ENCODE data around the gene FAM187B.

The FAM187B gene

GRCh38 chr19:35217649-35217990 lies 10.9 kb downstream of the FAM187B start:
- peaks cover 14% of the 10 kb centered on the region for H3K9me3 ChIP-seq (ENCODE audit: control insufficient read depth, low read length)
- H3K36me3 ChIP-seq (ENCODE audit: control insufficient read depth, insufficient read depth, low read length), result no peaks in the 10 kb centered on the region

GRCh38 chr19:35216833-35217648 lies 11.5 kb downstream of the FAM187B start:
- peaks cover 10% of the 10 kb centered on the region for H3K9me3 ChIP-seq (ENCODE audit: control insufficient read depth, low read length)
- 64% methylated on average over 3 of the region's 3 CpGs; no CpG with 5 or more reads in 1 of the 2 experiments for WGBS, 2 experiments (ENCODE audit: insufficient coverage in 2 of 2)
- no peaks in the 10 kb centered on the region for H3K4me1 ChIP-seq (ENCODE audit: control insufficient read depth, insufficient read depth, low read length, poor library complexity, severe bottlenecking)
- no peak overlapping the region for H3K4me3 ChIP-seq (ENCODE audit: extremely low read depth, insufficient read depth, low read length, poor library complexity, severe bottlenecking)
- H3K36me3 ChIP-seq (ENCODE audit: control insufficient read depth, insufficient read depth, low read length), result no peaks in the 10 kb centered on the region
- no peak overlapping the region for H3K27ac ChIP-seq (ENCODE audit: low read depth, low read length, severe bottlenecking)

More at GRCh38 chr19:35217649-35217990, 10.9 kb downstream of the FAM187B start:
- Histone ChIP-seq H3K4me3 (ENCODE audit: extremely low read depth, insufficient read depth, low read length, poor library complexity, severe bottlenecking) (no peak overlapping the region), H3K4me1 (ENCODE audit: control insufficient read depth, insufficient read depth, low read length, poor library complexity, severe bottlenecking) (no peaks in the 10 kb centered on the region), H3K27ac (ENCODE audit: low read depth, low read length, severe bottlenecking) (no peak overlapping the region)

GRCh38 chr19:35216016-35216832 lies 12.3 kb downstream of the FAM187B start:
- Histone ChIP-seq H3K36me3 (ENCODE audit: control insufficient read depth, insufficient read depth, low read length) (no peaks in the 10 kb centered on the region), H3K9me3 (ENCODE audit: control insufficient read depth, low read length) (peaks cover 10% of the 10 kb centered on the region), H3K27ac (ENCODE audit: low read depth, low read length, severe bottlenecking) (no peak overlapping the region), H3K4me1 (ENCODE audit: control insufficient read depth, insufficient read depth, low read length, poor library complexity, severe bottlenecking) (no peaks in the 10 kb centered on the region), H3K4me3 (ENCODE audit: extremely low read depth, insufficient read depth, low read length, poor library complexity, severe bottlenecking) (no peak overlapping the region)
- WGBS, 2 experiments (ENCODE audit: insufficient coverage in 2 of 2), result 81 to 86% methylated on average over 3 to 5 of the region's 8 CpGs

DNA sequence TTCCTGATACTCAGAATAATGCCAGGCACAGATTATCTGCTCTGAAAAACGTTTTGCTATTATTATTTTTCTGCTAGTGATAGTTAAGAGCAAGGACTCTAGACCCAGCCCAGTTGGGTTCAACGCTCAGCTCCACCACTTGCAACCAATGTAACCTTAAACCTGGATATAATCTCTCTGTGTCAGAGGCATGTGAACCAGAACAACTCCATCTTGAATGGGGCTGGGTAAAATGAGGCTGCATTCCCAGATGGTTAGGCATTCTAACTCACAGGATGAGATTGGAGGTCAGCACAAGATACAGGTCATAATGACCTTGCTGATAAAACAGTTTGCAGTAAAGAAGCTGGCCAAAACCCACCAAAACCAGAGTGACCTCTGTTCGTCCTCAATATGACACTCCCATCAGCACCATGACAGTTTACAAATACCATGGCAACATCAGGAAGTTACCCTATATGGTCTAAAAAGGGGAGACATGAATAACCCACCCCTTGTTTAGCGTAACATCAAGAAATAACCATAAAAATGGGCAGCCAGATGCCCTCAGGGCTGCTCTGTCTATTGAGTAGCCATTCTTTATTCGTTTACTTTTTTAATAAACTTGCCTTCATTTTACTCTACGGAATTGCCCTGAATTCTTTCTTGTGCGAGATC lies 13.6 kb downstream of the FAM187B start:
- no peak overlapping the region for H3K4me3 ChIP-seq (ENCODE audit: extremely low read depth, insufficient read depth, low read length, poor library complexity, severe bottlenecking)
- 77 to 81% methylated on average over 2 to 5 of the region's 7 CpGs for WGBS, 2 experiments (ENCODE audit: insufficient coverage in 2 of 2)
- peaks cover 9% of the 10 kb centered on the region for H3K9me3 ChIP-seq (ENCODE audit: control insufficient read depth, low read length)

DNA sequence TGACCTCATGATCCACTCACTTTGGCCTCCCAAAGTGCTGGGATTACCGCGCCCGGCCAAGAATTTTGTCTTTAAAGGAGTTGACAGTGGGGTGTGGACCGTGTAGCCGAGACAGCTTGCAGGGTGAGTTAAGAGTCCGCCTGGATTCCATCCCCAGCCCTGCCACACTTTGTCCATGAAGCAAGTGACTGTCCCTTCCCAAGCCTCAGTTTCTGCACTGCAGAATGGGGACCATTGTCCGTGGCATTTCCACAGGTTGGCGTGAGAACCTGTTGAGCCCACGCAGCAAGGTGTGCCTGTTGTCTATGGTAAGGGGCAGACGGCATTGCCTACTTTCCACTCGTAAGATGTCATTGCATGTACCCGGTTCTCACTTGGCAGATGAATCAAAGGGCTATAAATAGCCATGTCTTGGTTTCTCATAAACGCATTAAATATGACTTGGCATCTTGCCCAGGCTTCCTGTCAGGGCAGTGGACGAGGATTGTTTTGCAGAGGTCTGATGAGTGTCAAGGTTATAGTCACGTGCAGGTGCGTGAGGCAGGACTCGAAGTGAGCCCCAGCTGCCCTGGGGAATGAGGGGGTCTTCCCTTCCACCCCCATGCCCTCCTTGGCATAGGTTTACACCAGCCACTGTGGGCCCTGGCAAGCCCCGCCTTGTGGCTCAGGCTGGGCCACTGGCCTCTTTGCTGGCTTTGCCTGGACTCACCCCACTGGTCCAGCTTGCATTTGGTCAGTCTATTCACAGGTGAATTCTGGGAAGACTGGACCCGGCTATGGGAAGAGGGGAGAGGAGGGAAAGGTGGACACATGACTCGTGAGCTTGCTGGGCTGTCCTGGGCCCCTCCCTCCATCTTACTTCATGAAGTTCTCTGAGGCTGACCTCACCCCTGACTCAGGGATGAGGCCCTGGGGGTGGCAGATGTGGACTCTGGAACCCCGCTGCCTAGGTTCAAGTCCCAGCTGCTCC lies 14.6 kb downstream of the FAM187B start:
- no peak overlapping the region for H3K4me3 ChIP-seq (ENCODE audit: extremely low read depth, insufficient read depth, low read length, poor library complexity, severe bottlenecking)
- H3K36me3 ChIP-seq (ENCODE audit: control insufficient read depth, insufficient read depth, low read length), result no peaks in the 10 kb centered on the region
- 93 to 96% methylated on average over 14 to 16 of the region's 21 CpGs for WGBS, 2 experiments (ENCODE audit: insufficient coverage in 2 of 2)
- no peaks in the 10 kb centered on the region for H3K9me3 ChIP-seq (ENCODE audit: control insufficient read depth, low read length)
- no peak overlapping the region for H3K27ac ChIP-seq (ENCODE audit: low read depth, low read length, severe bottlenecking)
- H3K4me1 ChIP-seq (ENCODE audit: control insufficient read depth, insufficient read depth, low read length, poor library complexity, severe bottlenecking), result no peaks in the 10 kb centered on the region

More for the DNA sequence above, 13.6 kb downstream of the FAM187B start:
- Histone ChIP-seq H3K36me3 (ENCODE audit: control insufficient read depth, insufficient read depth, low read length) (no peaks in the 10 kb centered on the region), H3K4me1 (ENCODE audit: control insufficient read depth, insufficient read depth, low read length, poor library complexity, severe bottlenecking) (no peaks in the 10 kb centered on the region), H3K27ac (ENCODE audit: low read depth, low read length, severe bottlenecking) (no peak overlapping the region)

DNA sequence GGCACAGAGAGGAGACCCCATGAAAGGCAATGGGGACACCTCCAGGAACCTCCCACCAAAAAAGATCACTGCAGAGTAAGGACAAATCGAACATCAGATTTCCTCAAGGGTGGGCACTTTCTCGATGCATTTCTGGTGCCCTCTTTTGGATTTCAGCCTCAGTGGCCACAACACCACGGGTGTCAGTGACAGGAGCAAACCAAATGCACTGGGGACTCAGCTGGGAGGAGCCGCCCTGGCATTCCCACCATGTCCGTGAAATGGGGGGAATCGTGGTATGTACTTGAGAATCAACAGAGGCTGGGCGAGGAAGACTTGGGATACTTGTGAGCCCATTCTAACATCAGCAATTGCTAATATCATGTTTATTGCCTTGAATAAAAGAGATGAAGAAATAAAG lies 16.3 kb downstream of the FAM187B start:
- 62 to 69% methylated on average over 6 to 7 of the region's 7 CpGs for WGBS, 2 experiments (ENCODE audit: insufficient coverage in 2 of 2)
- H3K9me3 ChIP-seq (ENCODE audit: control insufficient read depth, low read length), result no peaks in the 10 kb centered on the region
- no peak overlapping the region for H3K4me3 ChIP-seq (ENCODE audit: extremely low read depth, insufficient read depth, low read length, poor library complexity, severe bottlenecking)
- H3K27ac ChIP-seq (ENCODE audit: low read depth, low read length, severe bottlenecking), result no peak overlapping the region
- no peaks in the 10 kb centered on the region for H3K36me3 ChIP-seq (ENCODE audit: control insufficient read depth, insufficient read depth, low read length)
- H3K4me1 ChIP-seq (ENCODE audit: control insufficient read depth, insufficient read depth, low read length, poor library complexity, severe bottlenecking), result no peaks in the 10 kb centered on the region

- Histone ChIP-seq H3K36me3 (ENCODE audit: control insufficient read depth, insufficient read depth, low read length) (no peaks in the 10 kb centered on the region), H3K9me3 (ENCODE audit: control insufficient read depth, low read length) (no peaks in the 10 kb centered on the region), H3K27ac (ENCODE audit: low read depth, low read length, severe bottlenecking) (no peak overlapping the region), H3K4me1 (ENCODE audit: control insufficient read depth, insufficient read depth, low read length, poor library complexity, severe bottlenecking) (no peaks in the 10 kb centered on the region), H3K4me3 (ENCODE audit: extremely low read depth, insufficient read depth, low read length, poor library complexity, severe bottlenecking) (no peak overlapping the region)
- 92 to 97% methylated on average over 6 of the region's 7 CpGs for WGBS, 2 experiments (ENCODE audit: insufficient coverage in 2 of 2)
Measured at GRCh38 chr19:35211545-35212230, 16.9 kb downstream of the FAM187B start.

DNA sequence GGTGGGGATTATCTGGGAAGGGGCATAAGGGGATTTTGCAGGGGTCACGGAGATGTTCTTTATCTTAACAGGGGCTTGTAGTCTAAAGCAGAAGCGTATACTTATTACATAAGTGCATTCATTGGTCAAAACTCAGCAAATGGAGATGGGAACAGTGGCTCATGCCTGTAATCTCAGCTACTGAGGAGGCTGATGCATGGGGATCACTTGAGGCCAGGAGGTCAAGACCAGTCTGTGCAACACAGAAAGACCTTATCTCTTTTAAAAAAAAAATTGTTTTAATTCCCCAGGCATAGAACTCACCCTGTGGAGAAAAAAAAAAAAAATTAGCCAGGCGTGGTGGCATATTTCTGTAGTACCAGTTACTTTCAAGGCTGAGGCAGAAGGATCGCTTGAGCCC lies 18.9 kb downstream of the FAM187B start:
- H3K9me3 ChIP-seq (ENCODE audit: control insufficient read depth, low read length), result no peaks in the 10 kb centered on the region
- WGBS, 2 experiments (ENCODE audit: insufficient coverage in 2 of 2), result 100% methylated on average over 2 of the region's 4 CpGs; no CpG with 5 or more reads in 1 of the 2 experiments

DNA sequence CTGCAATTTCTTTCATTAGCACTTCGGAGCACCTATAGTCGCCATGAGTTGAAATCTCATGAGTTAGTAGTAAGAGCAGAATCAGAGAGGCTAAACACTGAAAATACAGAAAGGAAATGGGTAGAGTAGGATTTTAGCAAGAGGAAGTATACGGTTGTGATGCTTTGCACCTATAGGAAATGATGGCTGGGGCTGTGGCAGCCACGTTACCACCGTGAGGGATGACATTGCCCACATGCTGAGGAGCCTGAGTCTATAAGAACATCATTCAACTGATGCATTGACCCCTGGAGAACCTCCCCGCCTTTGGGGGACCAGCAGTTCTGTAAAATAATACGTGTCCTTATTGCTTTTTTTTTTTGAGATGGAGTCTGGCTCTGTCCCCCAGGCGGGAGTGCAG lies 20.4 kb downstream of the FAM187B start:
- H3K27ac ChIP-seq (ENCODE audit: low read depth, low read length, severe bottlenecking), result no peak overlapping the region
- no peaks in the 10 kb centered on the region for H3K36me3 ChIP-seq (ENCODE audit: control insufficient read depth, insufficient read depth, low read length)
- H3K9me3 ChIP-seq (ENCODE audit: control insufficient read depth, low read length), result no peaks in the 10 kb centered on the region
- no peaks in the 10 kb centered on the region for H3K4me1 ChIP-seq (ENCODE audit: control insufficient read depth, insufficient read depth, low read length, poor library complexity, severe bottlenecking)
- no peak overlapping the region for H3K4me3 ChIP-seq (ENCODE audit: extremely low read depth, insufficient read depth, low read length, poor library complexity, severe bottlenecking)
- WGBS, 2 experiments (ENCODE audit: insufficient coverage in 2 of 2), result 76 to 83% methylated on average over 6 of the region's 8 CpGs

More for the DNA sequence above, 18.9 kb downstream of the FAM187B start:
- H3K36me3 ChIP-seq (ENCODE audit: control insufficient read depth, insufficient read depth, low read length), result no peaks in the 10 kb centered on the region
- no peak overlapping the region for H3K27ac ChIP-seq (ENCODE audit: low read depth, low read length, severe bottlenecking)
- H3K4me3 ChIP-seq (ENCODE audit: extremely low read depth, insufficient read depth, low read length, poor library complexity, severe bottlenecking), result no peak overlapping the region
- no peaks in the 10 kb centered on the region for H3K4me1 ChIP-seq (ENCODE audit: control insufficient read depth, insufficient read depth, low read length, poor library complexity, severe bottlenecking)

Measured in mesodermal cell (in vitro differentiated cells).